Measurements from ENCODE around the gene TTLL11. TPM values are rescaled to one million over a fixed set of nuclear protein-coding genes. Genes with fewer than 3 reads are reported as not detected.

Gene TTLL11
- total RNA-seq, 6 donors from 2014 or later = 6.8 to 18.9 (median 12.9) TPM

GRCh38 chr9:121818841-121819427 is 274.2 kb downstream of the TTLL11 start:
- Histone ChIP-seq H3K4me3 (no peak overlapping the region), H3K4me1 (peaks cover 0 to 13% (median 6%) of the 10 kb centered on the region in 4 donors), H3K9me3 (no peaks in the 10 kb centered on the region), H3K36me3 (no peaks in the 10 kb centered on the region), H3K27me3 (no peaks in the 10 kb centered on the region), H3K27ac (no peak overlapping the region)
- no peak for DNase-seq
- WGBS, 2 donors = 94 to 96% methylated on average over 7 to 12 of the region's 12 CpGs
- TF ChIP-seq, protein P1, sequence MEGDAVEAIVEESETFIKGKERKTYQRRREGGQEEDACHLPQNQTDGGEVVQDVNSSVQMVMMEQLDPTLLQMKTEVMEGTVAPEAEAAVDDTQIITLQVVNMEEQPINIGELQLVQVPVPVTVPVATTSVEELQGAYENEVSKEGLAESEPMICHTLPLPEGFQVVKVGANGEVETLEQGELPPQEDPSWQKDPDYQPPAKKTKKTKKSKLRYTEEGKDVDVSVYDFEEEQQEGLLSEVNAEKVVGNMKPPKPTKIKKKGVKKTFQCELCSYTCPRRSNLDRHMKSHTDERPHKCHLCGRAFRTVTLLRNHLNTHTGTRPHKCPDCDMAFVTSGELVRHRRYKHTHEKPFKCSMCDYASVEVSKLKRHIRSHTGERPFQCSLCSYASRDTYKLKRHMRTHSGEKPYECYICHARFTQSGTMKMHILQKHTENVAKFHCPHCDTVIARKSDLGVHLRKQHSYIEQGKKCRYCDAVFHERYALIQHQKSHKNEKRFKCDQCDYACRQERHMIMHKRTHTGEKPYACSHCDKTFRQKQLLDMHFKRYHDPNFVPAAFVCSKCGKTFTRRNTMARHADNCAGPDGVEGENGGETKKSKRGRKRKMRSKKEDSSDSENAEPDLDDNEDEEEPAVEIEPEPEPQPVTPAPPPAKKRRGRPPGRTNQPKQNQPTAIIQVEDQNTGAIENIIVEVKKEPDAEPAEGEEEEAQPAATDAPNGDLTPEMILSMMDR (IDR thresholded peaks at IDR 0.05) = no peak
- TF ChIP-seq POLR2AphosphoS5 (IDR thresholded peaks at IDR 0.05) = no peak
- no peak for TF ChIP-seq POLR2A (IDR thresholded peaks at IDR 0.05)
- no peak for TF ChIP-seq EP300 (IDR thresholded peaks at IDR 0.05)
- ATAC-seq (ENCODE audit: low FRiP score in 2 of 2) = no peak

DNA sequence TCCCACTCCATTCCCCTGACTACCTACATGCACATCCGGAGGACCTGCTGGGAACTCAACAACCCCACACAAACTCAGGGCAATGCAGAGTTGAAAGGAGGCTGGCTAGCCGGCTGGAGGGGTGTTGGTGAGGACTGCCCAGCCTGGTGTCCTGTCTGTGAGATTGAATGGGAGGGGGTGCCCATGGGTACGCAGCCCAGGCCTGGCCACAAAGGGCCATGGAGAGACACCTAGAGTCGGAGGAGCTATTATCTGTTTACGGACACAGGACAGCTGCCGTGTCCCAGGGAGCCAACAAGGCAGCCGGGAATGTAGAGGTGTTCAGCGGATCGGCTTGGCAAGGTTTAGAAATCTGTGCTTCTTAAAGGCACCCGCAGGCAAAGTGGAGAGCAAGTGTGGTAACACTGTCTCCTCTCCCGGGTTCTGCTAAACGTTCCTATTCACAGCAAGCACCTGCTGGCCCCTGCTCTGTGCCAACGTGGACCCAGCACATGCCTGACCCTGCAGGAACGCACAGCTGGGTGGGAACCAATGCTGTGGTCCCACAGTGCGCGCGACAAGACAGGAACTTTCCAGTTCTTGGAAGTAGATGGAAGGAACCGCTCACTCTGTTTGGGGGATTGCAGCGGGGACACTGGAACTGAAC is 275.0 kb downstream of the TTLL11 start:
- DNase-seq = no peak
- ATAC-seq (ENCODE audit: low FRiP score in 2 of 2) = no peak
- peaks cover 0 to 13% (median 6%) of the 10 kb centered on the region in 4 donors for H3K4me1 ChIP-seq
- TF ChIP-seq POLR2A (IDR thresholded peaks at IDR 0.05) = no peak
- no peak for TF ChIP-seq EP300 (IDR thresholded peaks at IDR 0.05)
- TF ChIP-seq, protein P1 (IDR thresholded peaks at IDR 0.05) = no peak
- TF ChIP-seq POLR2AphosphoS5 (IDR thresholded peaks at IDR 0.05) = no peak
- no peaks in the 10 kb centered on the region for H3K9me3 ChIP-seq
- H3K4me3 ChIP-seq = no peak overlapping the region
- no peaks in the 10 kb centered on the region for H3K27me3 ChIP-seq
- no peak overlapping the region for H3K27ac ChIP-seq
- WGBS, 2 donors = 92 to 95% methylated on average over 16 to 17 of the region's 19 CpGs
- no peaks in the 10 kb centered on the region for H3K36me3 ChIP-seq

DNA sequence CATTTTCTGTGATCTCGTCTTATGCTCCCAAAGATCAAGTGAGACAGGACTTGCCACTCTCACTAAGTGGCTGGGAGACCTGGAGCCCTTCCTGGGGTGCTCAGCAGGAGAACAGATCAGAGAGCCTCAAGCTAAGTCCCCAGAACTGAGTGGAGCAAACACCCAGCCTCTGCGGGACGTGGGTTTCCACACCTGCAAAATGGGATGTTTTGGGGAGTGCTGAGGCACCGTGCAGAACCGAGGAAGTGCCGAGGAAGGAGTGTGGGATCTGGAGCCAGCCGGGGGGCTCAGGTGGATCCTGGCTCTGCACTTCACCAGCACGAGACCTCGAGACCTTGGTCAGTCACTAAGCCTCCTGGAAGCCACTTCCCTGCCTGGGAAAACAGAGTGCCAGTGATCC is 275.6 kb downstream of the TTLL11 start:
- no peak overlapping the region for H3K27ac ChIP-seq
- H3K9me3 ChIP-seq = no peaks in the 10 kb centered on the region
- no peak overlapping the region for H3K4me3 ChIP-seq
- ATAC-seq (ENCODE audit: low FRiP score in 2 of 2) (no peak), DNase-seq (no peak)
- peaks cover 0 to 13% (median 4%) of the 10 kb centered on the region in 4 donors for H3K4me1 ChIP-seq
- TF ChIP-seq POLR2AphosphoS5 (IDR thresholded peaks at IDR 0.05) (no peak), POLR2A (IDR thresholded peaks at IDR 0.05) (no peak), EP300 (IDR thresholded peaks at IDR 0.05) (no peak)
- TF ChIP-seq, protein P1 (IDR thresholded peaks at IDR 0.05) = no peak
- 78 to 90% methylated on average over 4 to 9 of the region's 9 CpGs for WGBS, 2 donors
- no peaks in the 10 kb centered on the region for H3K27me3 ChIP-seq
- H3K36me3 ChIP-seq = no peaks in the 10 kb centered on the region

DNA sequence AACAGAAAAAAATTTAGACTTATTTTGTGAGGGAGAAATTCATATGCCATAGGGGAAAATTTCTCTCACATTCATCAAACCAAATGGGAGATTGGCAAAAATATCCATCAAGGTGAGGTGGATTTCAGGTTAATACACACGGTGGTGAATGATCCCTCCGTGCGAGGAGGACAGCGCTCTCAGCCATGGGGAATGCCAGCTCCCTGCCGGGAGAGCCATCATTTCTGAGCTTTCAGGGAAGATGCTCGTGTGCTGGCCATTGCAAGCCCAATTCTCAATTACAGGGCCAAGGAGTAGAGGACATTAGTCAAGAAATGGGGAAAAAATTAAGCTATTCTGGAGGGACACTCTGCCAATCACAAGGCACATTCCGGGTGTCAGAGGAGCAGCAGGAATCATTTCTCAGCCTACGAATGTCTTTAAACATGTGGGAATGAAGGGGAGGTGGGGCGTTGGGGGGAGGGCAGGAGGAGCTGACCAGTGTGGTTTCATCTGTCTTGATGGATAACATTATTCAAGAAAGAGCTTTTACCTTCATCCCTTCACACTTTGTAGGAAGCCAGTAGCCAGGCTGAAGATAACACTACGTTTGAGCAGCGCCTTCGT is 276.2 kb downstream of the TTLL11 start:
- H3K4me3 ChIP-seq = no peak overlapping the region
- no peak overlapping the region for H3K27ac ChIP-seq
- peaks cover 0 to 13% (median 2%) of the 10 kb centered on the region in 4 donors for H3K4me1 ChIP-seq
- H3K9me3 ChIP-seq = no peaks in the 10 kb centered on the region
- DNase-seq = no peak
- H3K27me3 ChIP-seq = no peaks in the 10 kb centered on the region
- no peaks in the 10 kb centered on the region for H3K36me3 ChIP-seq
- no peak for ATAC-seq (ENCODE audit: low FRiP score in 2 of 2)
- 83 to 85% methylated on average over 11 to 12 of the region's 12 CpGs for WGBS, 2 donors
- TF ChIP-seq EP300 (IDR thresholded peaks at IDR 0.05) (no peak), POLR2AphosphoS5 (IDR thresholded peaks at IDR 0.05) (no peak), POLR2A (IDR thresholded peaks at IDR 0.05) (no peak)
- TF ChIP-seq, protein P1 (IDR thresholded peaks at IDR 0.05) = no peak

Measured in upper lobe of left lung (tissue), 6 donors.